HG02970 (cell line): ENCODE data around the gene SLC6A20.

Experiments
- ATAC-seq: cut with Tn5 transposase; IDR thresholded peaks from one replicate; pipeline ENCODE4 v1.9.1; 2021; ENCODE audit warnings: mild to moderate bottlenecking, moderate library complexity, moderate number of reproducible peaks; ENCODE audit not compliant: unreplicated experiment, low FRiP score

Gene SLC6A20

GRCh38 chr3:45795882-45796765 is at the start of gene SLC6A20:
Gene SLC6A20, minus strand, starts transcription at chr3:45796536. Its CDS starts 117 bp downstream, at chr3:45796419.
- ATAC-seq, result no peak

GRCh38 chr3:45844616-45845015 is 48.3 kb upstream of the SLC6A20 start:
- ATAC-seq, result no peak

GRCh38 chr3:45842851-45843625 is 46.7 kb upstream of the SLC6A20 start:
- ATAC-seq, result no peak

- ATAC-seq, result peak; percentile 58
These were observed 45.6 kb upstream of the SLC6A20 start, which contains the start of gene LZTFL1 for GRCh38 chr3:45841757-45842491. Gene LZTFL1, minus strand, starts transcription at chr3:45842119. Its CDS starts 128 bp downstream, at chr3:45841991.

- peak; percentile 13 for ATAC-seq
These were observed 45.1 kb upstream of the SLC6A20 start for GRCh38 chr3:45841420-45841756.

GRCh38 chr3:45838466-45838865 is 42.1 kb upstream of the SLC6A20 start:
- ATAC-seq, result no peak

- ATAC-seq, result no peak
These were observed 36.4 kb upstream of the SLC6A20 start for GRCh38 chr3:45832699-45833098.

GRCh38 chr3:45830121-45830520 is 33.8 kb upstream of the SLC6A20 start:
- no peak for ATAC-seq

- no peak for ATAC-seq
These were observed 30.6 kb upstream of the SLC6A20 start for GRCh38 chr3:45826908-45827307.

GRCh38 chr3:45826321-45826720 is 30.0 kb upstream of the SLC6A20 start:
- ATAC-seq, result no peak

- ATAC-seq, result no peak
These were observed 24.8 kb upstream of the SLC6A20 start for GRCh38 chr3:45821127-45821526.

- ATAC-seq, result no peak
These were observed 23.2 kb upstream of the SLC6A20 start for GRCh38 chr3:45819543-45819942.

GRCh38 chr3:45817831-45818522 is 21.6 kb upstream of the SLC6A20 start:
- ATAC-seq, result no peak

- no peak for ATAC-seq
These were observed 20.2 kb upstream of the SLC6A20 start for GRCh38 chr3:45816544-45816943.

GRCh38 chr3:45814322-45814721 is 18.0 kb upstream of the SLC6A20 start:
- ATAC-seq, result no peak

GRCh38 chr3:45807681-45808540 is 11.6 kb upstream of the SLC6A20 start:
- ATAC-seq, result no peak

- no peak for ATAC-seq
These were observed 10.8 kb upstream of the SLC6A20 start for GRCh38 chr3:45807133-45807532.

GRCh38 chr3:45806072-45806471 is 9.7 kb upstream of the SLC6A20 start:
- no peak for ATAC-seq

- ATAC-seq, result no peak
These were observed 7.1 kb upstream of the SLC6A20 start for GRCh38 chr3:45803252-45803935.
